ENCODE measurements around the gene FAM162A. TPM values are rescaled to one million over a fixed set of nuclear protein-coding genes. Genes with fewer than 3 reads are reported as not detected.
A peak's percentile ranks its signal among the peaks of the same experiment; 100 is the strongest.

Gene FAM162A
- total RNA-seq, 2 experiments from 2014 or later = 163 to 181 TPM

GRCh38 chr3:122398920-122399319 is 14.9 kb downstream of the FAM162A start:
- H3K36me3 Mint-ChIP-seq (ENCODE audit: low read depth) = peaks cover 29% of the 10 kb centered on the region
- H3K4me3 Mint-ChIP-seq = no peak overlapping the region
- H3K4me1 Mint-ChIP-seq = peaks cover 33% of the 10 kb centered on the region
- no peaks in the 10 kb centered on the region for H3K27me3 Mint-ChIP-seq
- H3K9me3 Mint-ChIP-seq (ENCODE audit: low read depth) = no peaks in the 10 kb centered on the region
- intact Hi-C loops (cut with DNase I, micrococcal nuclease) = no loop called here
- CTCF ChIA-PET = no interaction called here
- H3K27ac Mint-ChIP-seq = no peak overlapping the region
- no peak for ATAC-seq
- POLR2A ChIA-PET = no interaction called here
- no peak for DNase-seq

DNA sequence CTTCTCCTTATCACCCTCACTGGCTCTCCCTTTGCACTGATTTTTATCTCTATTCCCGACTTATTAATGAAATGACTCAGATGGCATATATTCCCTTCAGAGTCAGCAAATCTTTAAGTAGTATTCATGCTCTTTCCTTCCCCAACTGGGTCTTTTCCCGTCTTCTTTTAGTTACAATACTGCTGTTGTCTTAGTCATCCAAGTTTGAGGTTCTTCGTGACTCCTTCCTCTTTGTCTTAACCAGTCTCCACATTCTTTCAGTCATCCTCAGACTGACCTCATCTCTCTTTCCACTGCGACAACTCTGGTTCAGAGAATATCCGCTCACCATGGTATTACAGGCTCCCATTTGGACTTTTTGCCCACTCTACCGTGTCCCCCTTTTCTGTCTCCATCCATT is 19.5 kb downstream of the FAM162A start:
- H3K4me1 Mint-ChIP-seq = peaks cover 14% of the 10 kb centered on the region
- no peaks in the 10 kb centered on the region for H3K27me3 Mint-ChIP-seq
- H3K9me3 Mint-ChIP-seq (ENCODE audit: low read depth) = no peaks in the 10 kb centered on the region

GRCh38 chr3:122405015-122405414 is 21.0 kb downstream of the FAM162A start:
- H3K4me1 Mint-ChIP-seq = peaks cover 16% of the 10 kb centered on the region
- no peak overlapping the region for H3K4me3 Mint-ChIP-seq

More for the DNA sequence above, 19.5 kb downstream of the FAM162A start:
- ChIA-PET CTCF (interaction anchor here (0.9 to 1.2 kb wide), 2 partner anchors 9 to 17 kb away, joined by 3 read pairs; no protein-coding TSS in a partner anchor), POLR2A (no interaction called here)
- Mint-ChIP-seq H3K4me3 (no peak overlapping the region), H3K36me3 (ENCODE audit: low read depth) (peaks cover 35% of the 10 kb centered on the region), H3K27ac (no peak overlapping the region)
- intact Hi-C loops (cut with DNase I, micrococcal nuclease) = no loop called here
- no peak for DNase-seq
- ATAC-seq = no peak

DNA sequence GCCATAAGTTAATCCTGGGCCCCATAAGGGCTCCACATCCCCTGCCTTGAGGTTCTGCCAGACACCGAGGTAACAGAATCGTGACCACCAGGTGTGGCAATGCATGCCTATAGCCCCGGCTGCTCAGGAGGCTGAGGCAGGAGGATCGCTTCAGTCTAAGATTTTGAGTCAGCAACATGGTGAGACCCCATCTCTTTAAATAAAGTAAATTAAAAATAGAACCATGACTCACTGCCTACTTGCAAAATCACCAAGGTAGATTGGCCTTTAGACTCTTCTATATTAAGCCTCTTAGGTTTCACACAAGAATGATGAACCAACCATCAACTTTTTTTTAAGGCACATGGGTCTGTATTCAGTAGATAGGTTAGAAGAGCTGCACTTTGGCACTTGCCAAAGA is 22.2 kb downstream of the FAM162A start:
- intact Hi-C loops (cut with DNase I, micrococcal nuclease) = no loop called here
- ChIA-PET CTCF (interaction anchor here (1.8 to 2.3 kb wide), 2 partner anchors 10 to 14 kb away, joined by 7 to 8 read pairs; partner anchors contain the start of gene WDR5B), POLR2A (no interaction called here)
- H3K4me1 Mint-ChIP-seq = peaks cover 22% of the 10 kb centered on the region
- peaks cover 49% of the 10 kb centered on the region for H3K36me3 Mint-ChIP-seq (ENCODE audit: low read depth)
- ATAC-seq (peak; percentile 61), DNase-seq (peak; percentile 42)
- no peak overlapping the region for H3K4me3 Mint-ChIP-seq
- H3K27ac Mint-ChIP-seq = peak overlapping the region; percentile 34
- no peaks in the 10 kb centered on the region for H3K27me3 Mint-ChIP-seq
- H3K9me3 Mint-ChIP-seq (ENCODE audit: low read depth) = no peaks in the 10 kb centered on the region

More at GRCh38 chr3:122405015-122405414, 21.0 kb downstream of the FAM162A start:
- Mint-ChIP-seq H3K27me3 (no peaks in the 10 kb centered on the region), H3K9me3 (ENCODE audit: low read depth) (no peaks in the 10 kb centered on the region), H3K27ac (no peak overlapping the region), H3K36me3 (ENCODE audit: low read depth) (peaks cover 42% of the 10 kb centered on the region)
- intact Hi-C loops (cut with DNase I, micrococcal nuclease) = no loop called here
- no peak for ATAC-seq
- ChIA-PET POLR2A (no interaction called here), CTCF (interaction anchor here (0.9 to 1.2 kb wide), 3 partner anchors 11 to 13 kb away, joined by 3 to 4 read pairs (median 4); partner anchors contain the start of gene WDR5B)
- no peak for DNase-seq

DNA sequence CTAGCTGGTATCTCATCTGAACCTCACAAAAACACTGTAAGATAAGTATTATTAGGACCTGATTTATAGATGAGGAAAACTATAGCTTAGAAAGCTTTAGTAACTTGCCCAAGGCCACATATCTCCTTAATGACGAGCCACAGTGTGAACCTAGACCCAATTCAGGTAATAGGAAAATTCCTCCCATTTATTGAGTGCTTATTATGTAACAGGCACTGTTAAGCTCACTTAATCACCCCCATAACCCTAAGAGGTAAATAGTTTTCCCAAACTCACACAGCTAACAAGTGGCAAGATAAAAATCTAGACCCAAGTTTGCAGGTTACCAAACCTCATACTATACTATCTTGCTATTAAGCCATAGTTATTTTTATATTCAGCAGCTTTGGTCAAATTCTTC is 24.0 kb downstream of the FAM162A start:
- intact Hi-C loops (cut with DNase I, micrococcal nuclease) = no loop called here
- CTCF ChIA-PET = interaction anchor here (0.9 to 3.6 kb wide), 7 partner anchors 8 to 29 kb away, joined by 3 to 13 read pairs (median 7); partner anchors contain the start of genes FAM162A and WDR5B
- H3K4me3 Mint-ChIP-seq = no peak overlapping the region
- ATAC-seq (no peak), DNase-seq (no peak)
- H3K9me3 Mint-ChIP-seq (ENCODE audit: low read depth) = no peaks in the 10 kb centered on the region
- POLR2A ChIA-PET = interaction anchor here (0.9 kb wide), 1 partner anchor 8 kb away, joined by 3 read pairs; the partner anchor contains the start of gene WDR5B
- H3K36me3 Mint-ChIP-seq (ENCODE audit: low read depth) = peaks cover 53% of the 10 kb centered on the region
- H3K4me1 Mint-ChIP-seq = peaks cover 34% of the 10 kb centered on the region
- H3K27ac Mint-ChIP-seq = no peak overlapping the region
- no peaks in the 10 kb centered on the region for H3K27me3 Mint-ChIP-seq

- intact Hi-C loops (cut with DNase I, micrococcal nuclease) = no loop called here
- CTCF ChIA-PET = interaction anchor here (0.6 to 3.6 kb wide), 4 partner anchors 11 to 144 kb away, joined by 3 to 13 read pairs (median 4); no protein-coding TSS in a partner anchor
These were observed 25.5 kb downstream of the FAM162A start for GRCh38 chr3:122409446-122409845.

GRCh38 chr3:122410111-122410510 is 26.1 kb downstream of the FAM162A start:
- H3K36me3 Mint-ChIP-seq (ENCODE audit: low read depth) = peaks cover 59% of the 10 kb centered on the region

More at GRCh38 chr3:122409446-122409845, 25.5 kb downstream of the FAM162A start:
- DNase-seq (no peak), ATAC-seq (no peak)
- Mint-ChIP-seq H3K36me3 (ENCODE audit: low read depth) (peaks cover 52% of the 10 kb centered on the region), H3K27ac (peak overlapping the region; percentile 3), H3K27me3 (no peaks in the 10 kb centered on the region), H3K4me3 (no peak overlapping the region), H3K4me1 (peaks cover 41% of the 10 kb centered on the region), H3K9me3 (ENCODE audit: low read depth) (no peaks in the 10 kb centered on the region)
- POLR2A ChIA-PET = no interaction called here

DNA sequence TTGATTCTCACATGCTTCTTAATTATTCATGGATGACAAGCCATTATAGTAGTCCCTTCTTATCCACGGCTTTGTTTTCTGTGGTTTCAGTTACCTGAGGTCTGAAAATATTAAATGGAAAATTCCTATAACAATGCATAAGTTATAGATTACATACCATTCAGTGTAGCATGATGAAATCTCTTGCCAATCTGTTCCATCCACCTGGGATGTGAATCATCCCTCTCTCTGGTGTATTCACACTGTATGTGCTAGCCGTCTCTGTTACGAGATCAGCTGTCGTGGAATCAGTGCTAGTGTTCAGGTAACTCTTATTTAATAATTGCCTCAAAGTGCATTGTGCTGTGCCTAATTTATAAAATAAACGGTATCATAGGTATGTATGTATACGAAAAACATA is 26.7 kb downstream of the FAM162A start:
- ATAC-seq (peak; percentile 45), DNase-seq (no peak)
- intact Hi-C loops (cut with DNase I, micrococcal nuclease) = loop anchor here in 1 of 2 experiments (10.0 kb wide), 1 partner anchor 384 kb away; the partner anchor contains the start of genes HSPBAP1 and SLC49A4
- no peaks in the 10 kb centered on the region for H3K9me3 Mint-ChIP-seq (ENCODE audit: low read depth)
- H3K27ac Mint-ChIP-seq = peak overlapping the region; percentile 64
- CTCF ChIA-PET = interaction anchor here (0.7 to 3.6 kb wide), 3 partner anchors 9 to 27 kb away, joined by 4 to 13 read pairs (median 7); partner anchors contain the start of genes FAM162A and MIX23
- POLR2A ChIA-PET = no interaction called here
- no peak overlapping the region for H3K4me3 Mint-ChIP-seq
- no peaks in the 10 kb centered on the region for H3K27me3 Mint-ChIP-seq
- H3K36me3 Mint-ChIP-seq (ENCODE audit: low read depth) = peaks cover 60% of the 10 kb centered on the region
- H3K4me1 Mint-ChIP-seq = peaks cover 49% of the 10 kb centered on the region

More at GRCh38 chr3:122410111-122410510, 26.1 kb downstream of the FAM162A start:
- Mint-ChIP-seq H3K4me3 (no peak overlapping the region), H3K9me3 (ENCODE audit: low read depth) (no peaks in the 10 kb centered on the region), H3K27ac (peak overlapping the region; percentile 67), H3K27me3 (no peaks in the 10 kb centered on the region), H3K4me1 (peaks cover 48% of the 10 kb centered on the region)
- intact Hi-C loops (cut with DNase I, micrococcal nuclease) = loop anchor here in 1 of 2 experiments (10.0 kb wide), 1 partner anchor 385 kb away; the partner anchor contains the start of genes HSPBAP1 and SLC49A4
- ATAC-seq = no peak
- POLR2A ChIA-PET = no interaction called here
- CTCF ChIA-PET = interaction anchor here (0.6 to 3.6 kb wide), 4 partner anchors 11 to 1532 kb away, joined by 3 to 13 read pairs (median 6); partner anchors contain the start of genes FAM162A and MIX23
- no peak for DNase-seq

DNA sequence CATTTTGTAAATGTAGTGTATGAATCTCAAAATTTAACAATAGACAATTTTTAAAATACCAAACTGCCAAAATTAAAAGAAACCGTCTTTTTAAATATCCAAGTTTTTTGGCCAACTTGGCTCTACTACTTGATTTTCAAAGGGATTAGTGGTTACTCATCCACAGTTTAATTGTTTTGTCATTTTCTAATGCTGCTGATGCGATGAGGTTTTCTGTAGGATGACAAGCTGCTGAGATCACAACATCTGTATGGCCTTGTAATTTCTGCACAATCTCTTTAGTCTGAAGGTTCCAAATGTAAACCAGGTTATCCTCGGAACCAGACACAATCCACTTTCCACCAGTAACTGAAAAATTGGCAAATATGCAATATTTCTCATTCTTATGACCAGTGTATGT is 30.4 kb downstream of the FAM162A start:
- intact Hi-C loops (cut with DNase I, micrococcal nuclease) = loop anchor here in 1 of 2 experiments (10.0 kb wide), 1 partner anchor 380 kb away; the partner anchor contains the start of genes HSPBAP1 and SLC49A4
- DNase-seq (no peak), ATAC-seq (no peak)
- Mint-ChIP-seq H3K27ac (peak overlapping the region; percentile 96), H3K9me3 (ENCODE audit: low read depth) (no peaks in the 10 kb centered on the region), H3K4me1 (peaks cover 54% of the 10 kb centered on the region), H3K27me3 (no peaks in the 10 kb centered on the region), H3K4me3 (peak overlapping the region; percentile 96), H3K36me3 (ENCODE audit: low read depth) (peaks cover 49% of the 10 kb centered on the region)
- ChIA-PET CTCF (interaction anchor here (2.4 kb wide), 1 partner anchor 28 kb away, joined by 7 read pairs; no protein-coding TSS in a partner anchor), POLR2A (no interaction called here)

DNA sequence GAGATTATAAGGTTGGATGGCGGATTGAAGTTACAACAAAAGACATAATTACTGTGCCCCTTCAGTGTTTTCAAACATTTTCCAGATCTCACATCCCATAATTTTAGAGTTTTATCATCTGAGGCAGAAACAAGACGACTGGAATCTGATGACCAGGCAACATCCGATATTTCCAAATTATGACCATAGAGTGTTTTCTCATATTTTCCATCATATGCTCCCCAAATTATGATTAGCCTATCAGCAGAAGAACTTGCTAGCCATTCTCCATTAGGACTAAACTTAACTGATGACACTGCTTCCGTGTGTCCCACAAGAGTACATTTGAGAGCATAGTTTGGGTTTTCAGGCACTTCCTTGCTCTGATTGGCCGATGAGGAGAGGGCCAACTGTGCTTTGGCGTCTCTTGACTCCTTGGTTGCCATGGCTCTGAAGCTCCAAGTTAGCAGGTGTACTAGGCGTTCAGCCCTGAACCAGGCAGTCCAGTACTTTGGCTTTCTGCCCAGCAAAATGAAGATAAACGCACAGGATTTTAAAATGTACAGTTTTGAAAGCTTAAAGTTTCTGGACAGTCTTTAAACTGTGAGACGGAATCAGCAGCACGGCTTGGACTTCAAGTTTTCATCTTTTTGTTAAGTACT is 31.2 kb downstream of the FAM162A start:
- peak; percentile 61 for ATAC-seq

More for the DNA sequence above, 31.2 kb downstream of the FAM162A start:
- Mint-ChIP-seq H3K4me3 (peak overlapping the region; percentile 96), H3K4me1 (peaks cover 51% of the 10 kb centered on the region), H3K27ac (peak overlapping the region; percentile 96), H3K9me3 (ENCODE audit: low read depth) (no peaks in the 10 kb centered on the region), H3K36me3 (ENCODE audit: low read depth) (peaks cover 46% of the 10 kb centered on the region), H3K27me3 (no peaks in the 10 kb centered on the region)
- CTCF ChIA-PET = interaction anchor here (1.3 to 3.6 kb wide), 7 partner anchors 8 to 264 kb away, joined by 3 to 22 read pairs (median 7); partner anchors contain the start of genes DTX3L and PARP9
- peak; percentile 72 for DNase-seq
- POLR2A ChIA-PET = interaction anchor here (0.5 to 1.3 kb wide), 4 partner anchors 7 to 103 kb away, joined by 3 read pairs; partner anchors contain the start of gene FAM162A
- intact Hi-C loops (cut with DNase I, micrococcal nuclease) = loop anchor here in 1 of 2 experiments (5.0 to 10.0 kb wide), 2 partner anchors 97 to 380 kb away; partner anchors contain the start of genes HSPBAP1, KPNA1 and SLC49A4

Data from activated CD4-positive, alpha-beta T cell treated with anti-CD3 and anti-CD28 coated beads for 36 hours (primary cell).